ENCODE results near the gene NSMCE1.

Gene NSMCE1, protein sequence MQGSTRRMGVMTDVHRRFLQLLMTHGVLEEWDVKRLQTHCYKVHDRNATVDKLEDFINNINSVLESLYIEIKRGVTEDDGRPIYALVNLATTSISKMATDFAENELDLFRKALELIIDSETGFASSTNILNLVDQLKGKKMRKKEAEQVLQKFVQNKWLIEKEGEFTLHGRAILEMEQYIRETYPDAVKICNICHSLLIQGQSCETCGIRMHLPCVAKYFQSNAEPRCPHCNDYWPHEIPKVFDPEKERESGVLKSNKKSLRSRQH

DNA sequence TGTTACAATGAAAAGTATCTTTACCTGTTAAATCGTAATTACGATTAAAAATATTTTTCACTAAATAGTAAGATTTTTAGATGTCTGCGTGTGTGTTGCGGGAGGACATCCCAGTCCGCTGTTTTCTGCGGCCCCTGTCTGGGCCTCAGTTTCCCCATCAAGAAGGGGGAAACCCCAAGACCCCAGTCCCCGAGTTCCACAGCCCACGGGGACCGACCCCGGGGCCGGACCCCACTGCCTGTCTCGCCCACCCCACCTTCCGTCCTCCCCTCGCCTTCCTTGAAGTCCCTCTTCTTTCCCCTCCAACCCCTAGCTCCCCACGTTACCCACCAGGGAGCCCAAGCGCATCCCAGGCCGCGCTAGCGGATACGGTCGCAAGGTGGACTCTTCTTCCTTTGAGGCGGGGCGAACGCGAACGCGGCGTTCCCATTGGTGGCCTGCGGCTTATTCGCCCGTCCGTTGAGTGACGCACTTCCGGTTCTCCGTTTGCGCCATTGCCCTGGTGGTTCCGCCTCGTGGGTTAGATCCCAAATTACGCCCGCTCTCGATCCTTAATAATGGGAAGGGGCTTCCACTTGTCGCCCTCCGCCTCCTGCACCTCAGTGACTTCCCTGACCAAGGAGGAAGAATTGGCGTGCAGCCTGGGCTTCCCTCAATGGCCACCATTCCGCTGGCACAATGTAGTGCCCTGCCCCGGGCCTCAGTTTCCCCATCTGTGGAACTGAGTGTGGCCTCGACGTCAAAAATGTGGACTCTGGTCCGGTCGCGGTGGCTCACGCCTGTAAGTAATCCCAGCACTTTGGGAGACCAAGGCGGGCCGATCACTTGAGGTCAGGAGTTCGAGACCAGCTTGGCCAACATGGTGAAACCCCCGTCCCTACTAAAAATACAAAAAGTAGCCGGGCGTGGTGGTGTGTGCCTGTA is at the start of gene NSMCE1:
NSMCE1 (minus strand) TSS at position 397 of the 924 bp plus-strand sequence. CDS start 11,202 bp downstream, outside the sequence.
- peak; percentile 90 to 92 for DNase-seq (ENCODE audit: low read depth in 2 of 2, low spot score in 1 of 2)

DNA sequence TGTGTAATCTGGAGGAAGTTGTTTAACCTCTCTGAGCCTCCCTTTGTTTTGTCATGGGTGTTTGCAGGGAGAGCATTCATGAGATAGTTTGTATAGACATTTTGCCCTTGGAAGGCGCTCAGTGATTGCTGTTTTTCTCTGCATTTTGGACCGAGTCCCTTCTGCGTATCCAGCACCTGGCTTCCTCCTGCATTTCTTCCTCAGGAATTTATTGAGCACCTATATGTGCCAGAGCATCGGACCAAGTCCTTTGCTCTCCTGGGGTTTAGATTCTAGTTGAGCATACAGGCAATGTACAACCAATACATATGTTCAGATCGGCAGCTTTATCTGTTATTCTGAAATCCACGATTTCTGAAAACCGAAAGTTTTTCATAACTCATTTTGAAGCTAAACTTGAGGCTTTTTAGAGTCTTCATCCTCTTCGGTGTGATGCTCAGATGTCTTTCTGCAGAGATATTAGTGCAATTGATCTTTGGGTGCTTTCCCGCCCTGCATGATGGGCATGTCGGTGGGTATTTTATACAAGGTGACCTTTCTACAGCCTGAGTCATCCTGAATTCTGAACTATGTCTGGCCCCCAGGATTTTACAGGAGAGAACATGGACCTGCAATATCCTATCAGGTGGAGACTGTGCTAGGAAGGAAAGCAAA is 49.3 kb upstream of the NSMCE1 start:
- DNase-seq (ENCODE audit: low read depth in 2 of 2, low spot score in 1 of 2): no peak

DNA sequence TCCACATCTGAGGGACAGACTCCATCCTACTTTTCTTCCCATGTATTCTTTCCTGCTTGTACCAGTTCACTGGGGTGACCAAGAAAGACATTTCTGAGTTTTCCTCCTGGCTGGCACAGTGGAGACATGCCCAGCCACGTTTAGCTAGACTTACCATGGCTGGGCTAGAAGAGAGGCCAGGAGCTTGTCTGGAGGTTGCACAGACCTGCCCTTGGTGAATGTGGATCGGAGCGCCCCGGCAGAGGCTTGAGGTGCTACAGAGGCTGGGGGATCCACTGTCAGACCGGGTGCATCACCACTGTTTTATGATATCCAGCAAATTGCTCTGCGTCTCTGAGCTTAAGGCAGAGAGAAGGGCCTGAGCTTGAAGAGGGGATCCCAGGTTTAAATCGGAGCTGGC is 48.7 kb upstream of the NSMCE1 start:
- DNase-seq (ENCODE audit: low read depth in 2 of 2, low spot score in 1 of 2): no peak

DNA sequence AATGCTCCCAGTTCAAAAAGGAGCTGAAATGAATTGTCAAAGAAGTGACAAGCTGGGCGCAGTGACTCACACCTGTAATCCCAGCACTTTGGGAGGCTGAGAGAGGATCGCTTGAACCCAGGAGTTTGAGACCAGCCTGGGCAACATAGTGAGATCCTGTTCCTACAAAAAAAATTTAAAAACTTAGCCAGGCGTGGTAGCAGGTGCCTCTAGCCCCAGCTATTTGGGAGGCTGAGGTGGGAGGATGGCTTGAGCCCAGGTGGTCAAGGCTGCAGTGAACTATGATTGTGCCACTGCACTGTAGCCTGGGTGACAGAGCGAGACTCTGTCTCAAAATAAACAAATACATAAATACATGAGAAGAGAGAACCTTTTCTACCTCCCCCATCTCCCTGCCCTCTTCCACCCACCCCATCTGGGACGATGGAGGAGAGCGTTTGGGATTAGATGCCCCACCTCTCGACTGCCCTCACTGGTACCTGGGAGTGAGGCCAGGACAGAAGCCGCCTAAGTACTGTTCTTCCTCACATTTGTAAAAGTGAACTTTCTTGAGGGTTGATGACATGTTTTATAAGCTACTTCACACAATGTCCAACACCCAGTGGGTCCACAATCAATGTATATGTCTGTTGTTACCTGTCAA is 47.6 kb upstream of the NSMCE1 start:
- DNase-seq (ENCODE audit: low read depth in 2 of 2, low spot score in 1 of 2): no peak

DNA sequence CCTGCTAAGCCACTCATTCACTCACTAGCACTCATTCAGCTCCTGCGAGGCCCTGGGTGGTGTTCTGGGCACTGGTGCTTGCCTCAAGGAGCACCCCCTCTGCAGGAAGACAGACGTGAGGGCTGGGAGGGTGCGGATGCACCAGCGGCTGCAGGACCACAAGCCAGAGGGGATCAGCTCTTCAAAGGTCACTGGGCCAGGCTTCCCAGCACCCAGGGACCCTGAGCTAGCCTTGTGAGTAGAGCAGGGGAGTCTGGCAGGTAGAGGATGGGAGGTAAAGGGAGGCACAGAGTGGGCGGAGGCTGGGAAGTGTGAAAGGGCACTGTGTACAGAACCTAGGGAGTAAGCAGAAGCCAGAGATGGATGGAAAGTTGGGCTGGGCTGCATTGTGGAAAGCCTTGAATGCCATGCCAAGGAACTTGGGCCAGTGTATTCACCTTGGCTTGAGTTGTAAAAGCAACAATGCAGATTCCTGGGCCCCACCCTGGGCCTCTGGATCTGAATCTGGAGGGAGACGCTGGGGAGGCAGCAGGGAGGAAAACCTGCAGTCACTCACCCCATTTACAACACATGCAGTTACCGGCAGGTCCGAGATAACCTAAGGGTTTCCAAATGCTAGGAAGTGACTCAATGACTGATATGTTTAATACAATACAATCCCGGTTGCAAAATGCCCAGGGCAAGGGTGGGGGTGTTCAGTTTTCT is 46.9 kb upstream of the NSMCE1 start:
- DNase-seq (ENCODE audit: low read depth in 2 of 2, low spot score in 1 of 2): no peak

DNA sequence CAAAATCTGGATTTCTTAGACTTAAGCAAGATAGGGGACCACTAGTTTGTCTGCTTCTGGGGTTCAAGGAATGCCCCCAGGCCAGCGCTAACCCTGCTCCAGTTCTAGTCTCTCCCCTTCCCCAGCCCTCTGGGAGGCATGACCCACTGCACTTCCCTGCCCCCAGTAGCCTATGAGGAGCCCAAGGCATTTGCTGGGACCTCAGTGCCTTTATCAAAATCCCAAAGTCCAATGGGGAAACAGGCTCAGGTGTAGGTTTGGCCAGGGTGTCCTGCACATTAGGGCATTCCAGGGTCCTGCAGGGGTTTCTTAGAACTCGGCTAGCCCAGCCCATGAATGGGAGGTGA is 46.4 kb upstream of the NSMCE1 start:
- DNase-seq (ENCODE audit: low read depth in 2 of 2, low spot score in 1 of 2): no peak

DNA sequence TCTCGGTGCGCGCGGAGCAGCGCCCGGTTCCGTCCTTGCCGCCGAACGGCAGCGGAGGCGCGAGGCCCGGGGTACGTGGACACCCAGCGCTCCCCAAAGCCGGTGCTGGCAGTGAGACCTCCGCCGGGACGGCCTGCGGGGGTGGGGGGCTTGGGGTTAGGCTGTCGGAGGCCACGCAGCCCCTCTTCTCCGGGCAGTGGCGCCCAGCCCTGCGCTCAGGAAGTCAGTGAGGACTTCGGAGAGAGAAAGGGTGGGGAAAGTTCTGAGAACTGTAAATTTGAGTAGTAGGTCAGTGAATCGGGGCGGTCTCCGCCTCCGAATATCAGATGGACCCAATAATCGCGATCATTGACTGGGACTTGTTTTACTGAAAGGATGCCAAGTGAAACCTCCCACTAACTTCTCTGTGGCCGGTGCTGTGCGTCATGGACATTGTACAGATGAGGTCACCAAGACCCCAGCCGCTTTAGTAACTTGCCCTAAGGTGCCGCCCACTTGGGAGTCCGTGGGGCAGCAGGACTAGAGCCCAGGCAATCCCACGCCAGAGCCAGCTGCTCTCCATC is 45.7 kb upstream of the NSMCE1 start:
- DNase-seq (ENCODE audit: low read depth in 2 of 2, low spot score in 1 of 2): no peak

DNA sequence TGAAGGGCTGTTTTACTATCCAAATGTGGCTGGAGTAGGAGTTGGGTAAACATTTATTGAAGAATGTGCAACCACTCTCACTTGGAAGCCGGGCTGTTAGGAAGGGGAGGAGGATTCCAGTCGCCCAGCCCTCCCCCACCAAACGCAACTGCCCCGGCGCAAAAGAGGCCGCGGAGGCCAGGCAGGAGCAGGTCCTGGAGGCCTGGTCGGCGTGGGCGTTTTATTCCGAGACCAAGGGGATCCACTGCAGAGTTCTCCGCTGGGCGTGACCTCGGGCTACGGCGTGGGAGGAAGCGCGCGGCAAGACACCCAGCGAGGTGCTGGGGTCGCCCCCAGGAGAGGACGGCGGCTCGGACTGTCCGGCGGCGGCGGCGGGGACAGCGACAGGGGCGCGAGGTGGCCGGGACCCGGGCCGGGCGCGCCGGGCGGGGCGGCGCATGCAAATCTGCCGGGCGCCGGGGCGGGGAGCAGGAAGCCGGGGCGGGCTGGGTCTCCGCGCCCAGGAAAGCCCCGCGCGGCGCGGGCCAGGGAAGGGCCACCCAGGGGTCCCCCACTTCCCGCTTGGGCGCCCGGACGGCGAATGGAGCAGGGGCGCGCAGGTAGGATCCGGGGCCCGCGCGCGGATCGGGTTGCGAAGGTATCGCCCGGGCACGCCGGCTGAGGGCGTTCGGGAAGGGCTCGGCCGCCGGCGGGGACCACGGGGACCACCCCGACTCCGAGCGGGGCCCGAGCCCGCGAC is 45.0 kb upstream of the NSMCE1 start, which contains the start of gene IL4R:
IL4R (plus strand) TSS at position 553 of the 739 bp plus-strand sequence. CDS start 26,230 bp downstream, outside the sequence.
- DNase-seq (ENCODE audit: low read depth in 2 of 2, low spot score in 1 of 2): peak; percentile 27 to 40

DNA sequence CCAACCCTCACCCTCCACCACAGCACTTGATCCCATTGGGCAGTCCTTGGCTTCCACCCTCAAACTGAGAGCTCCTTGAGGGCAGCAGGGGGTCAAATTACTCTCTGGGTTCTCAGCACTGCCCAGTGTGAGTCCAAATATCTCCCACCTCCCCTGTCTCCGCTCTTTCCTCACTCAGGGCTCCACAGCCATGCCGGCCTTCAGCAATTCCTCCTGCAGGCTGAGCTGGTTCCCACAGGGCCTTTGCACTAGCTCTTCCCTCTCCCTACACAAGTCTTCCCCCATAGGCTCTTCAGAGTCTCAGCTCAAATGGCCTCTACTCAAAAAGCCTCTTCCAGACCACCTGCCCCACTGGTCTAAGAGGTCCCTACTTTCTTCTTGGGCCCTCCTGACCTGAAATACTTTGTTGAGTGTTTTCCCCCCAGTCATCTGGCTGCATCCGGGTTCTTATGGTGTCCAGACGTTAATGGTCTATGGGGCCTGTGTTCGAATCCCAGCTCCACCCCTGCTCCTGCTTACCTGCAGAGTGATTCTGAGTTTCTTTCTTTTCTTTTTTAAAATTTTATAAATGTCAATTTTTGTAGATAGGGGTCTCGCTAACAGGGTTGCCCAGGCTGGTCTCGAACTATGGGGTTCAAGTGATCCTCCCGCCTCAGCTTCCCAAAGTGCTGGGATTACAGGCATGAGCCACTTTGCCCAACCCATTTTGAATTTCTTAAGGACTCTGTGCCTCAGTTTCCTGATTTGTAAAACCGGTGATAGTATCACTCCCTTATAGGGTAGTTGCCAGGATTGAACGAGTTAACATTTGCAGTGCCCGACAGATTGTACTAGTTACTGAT is 44.2 kb upstream of the NSMCE1 start:
- no peak for DNase-seq (ENCODE audit: low read depth in 2 of 2, low spot score in 1 of 2)

DNA sequence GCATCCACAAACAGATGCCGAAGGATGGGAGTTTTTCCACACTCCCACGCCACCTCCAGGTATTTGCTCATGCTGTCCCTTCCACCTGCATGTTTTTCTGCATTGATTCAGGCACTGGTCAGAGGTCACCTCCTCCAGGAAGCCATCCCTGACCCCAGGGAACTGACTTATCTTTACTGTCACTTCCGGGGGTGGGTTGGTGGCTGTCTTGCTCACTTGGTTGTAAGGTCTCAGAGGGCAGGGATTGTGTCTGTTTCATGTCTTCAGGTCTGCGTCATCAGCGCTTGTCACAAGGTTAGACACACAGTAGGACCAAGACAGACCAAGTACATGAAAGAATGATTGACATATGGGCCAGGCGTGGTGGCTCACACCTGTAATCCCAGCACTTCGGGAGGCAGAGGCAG is 43.3 kb upstream of the NSMCE1 start:
- no peak for DNase-seq (ENCODE audit: low read depth in 2 of 2, low spot score in 1 of 2)

DNA sequence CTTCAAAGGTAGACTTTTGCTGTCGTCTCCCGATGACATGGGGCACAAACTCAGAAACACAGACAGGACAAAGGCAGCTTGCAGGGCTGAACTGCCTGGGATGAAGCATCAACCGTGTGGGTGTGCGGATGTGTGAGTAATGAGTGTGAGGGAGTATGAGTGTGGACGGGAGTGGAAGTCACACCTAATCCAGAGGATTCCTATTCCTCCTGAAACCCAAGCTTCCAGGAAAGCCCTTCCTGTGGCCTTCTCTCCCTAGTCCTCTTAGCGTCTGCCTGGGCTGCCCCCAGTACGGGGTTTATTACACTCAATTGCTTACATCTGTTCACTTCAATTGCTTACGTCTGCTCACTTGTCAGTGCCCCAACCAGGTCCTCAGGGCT is 42.9 kb upstream of the NSMCE1 start:
- DNase-seq (ENCODE audit: low read depth in 2 of 2, low spot score in 1 of 2): no peak

DNA sequence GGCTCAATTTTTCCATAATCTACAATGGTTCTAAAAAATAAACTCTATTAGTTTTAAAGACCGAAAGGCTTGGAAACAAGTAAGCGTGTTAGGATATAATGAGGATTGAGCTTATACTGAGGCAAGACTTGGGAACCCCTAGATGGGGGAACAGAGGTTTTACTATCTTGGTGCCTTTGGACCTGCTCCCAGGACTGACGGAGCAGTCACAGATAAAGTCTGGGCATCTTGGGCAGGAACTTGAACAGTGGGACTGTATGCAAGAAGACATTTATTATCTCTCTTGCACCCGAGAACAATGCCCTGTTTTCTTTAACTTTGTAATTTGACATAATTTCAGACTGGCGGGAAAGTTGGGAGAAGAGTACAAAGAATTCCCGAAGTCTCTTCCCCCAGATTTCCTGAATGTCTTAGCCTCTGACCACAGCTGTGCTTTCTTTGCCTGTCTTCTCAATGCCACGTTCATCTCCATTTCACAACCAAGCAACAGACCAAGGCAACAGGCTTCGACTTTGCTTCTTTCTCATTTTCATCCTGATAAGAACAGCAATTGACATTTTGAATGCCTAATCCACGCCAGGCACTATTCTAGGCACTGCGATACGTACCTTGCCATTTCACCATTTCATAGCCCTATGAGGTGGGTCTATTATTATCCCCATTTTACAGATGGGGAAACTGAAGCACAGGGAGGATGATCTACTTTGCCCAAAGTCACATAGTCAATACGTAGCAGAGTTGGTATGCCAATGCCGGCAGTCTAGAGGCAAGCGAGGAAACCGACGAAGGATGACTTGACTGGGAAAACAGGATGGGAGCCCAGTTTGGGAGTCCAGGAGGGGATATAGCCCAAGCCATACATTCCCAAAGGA is 42.2 kb upstream of the NSMCE1 start:
- DNase-seq (ENCODE audit: low read depth in 2 of 2, low spot score in 1 of 2): no peak

DNA sequence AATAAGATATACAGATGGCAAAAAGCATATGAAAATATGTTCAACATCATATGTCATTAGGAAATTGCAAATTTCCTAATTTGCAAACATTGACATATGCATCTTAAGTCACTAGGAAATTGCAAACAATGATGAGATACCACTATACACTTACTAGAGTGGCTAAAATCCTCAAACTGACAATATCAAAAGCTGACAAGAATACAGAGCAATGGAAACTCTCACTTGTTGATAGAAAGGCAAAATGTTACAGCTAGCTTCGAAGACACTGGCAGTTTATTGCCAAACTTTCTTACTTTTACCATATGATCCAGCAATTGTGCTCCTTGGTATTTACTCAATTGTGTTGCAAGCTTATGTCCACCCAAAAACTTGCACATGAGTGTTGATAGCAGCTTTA is 40.2 kb upstream of the NSMCE1 start:
- no peak for DNase-seq (ENCODE audit: low read depth in 2 of 2, low spot score in 1 of 2)

DNA sequence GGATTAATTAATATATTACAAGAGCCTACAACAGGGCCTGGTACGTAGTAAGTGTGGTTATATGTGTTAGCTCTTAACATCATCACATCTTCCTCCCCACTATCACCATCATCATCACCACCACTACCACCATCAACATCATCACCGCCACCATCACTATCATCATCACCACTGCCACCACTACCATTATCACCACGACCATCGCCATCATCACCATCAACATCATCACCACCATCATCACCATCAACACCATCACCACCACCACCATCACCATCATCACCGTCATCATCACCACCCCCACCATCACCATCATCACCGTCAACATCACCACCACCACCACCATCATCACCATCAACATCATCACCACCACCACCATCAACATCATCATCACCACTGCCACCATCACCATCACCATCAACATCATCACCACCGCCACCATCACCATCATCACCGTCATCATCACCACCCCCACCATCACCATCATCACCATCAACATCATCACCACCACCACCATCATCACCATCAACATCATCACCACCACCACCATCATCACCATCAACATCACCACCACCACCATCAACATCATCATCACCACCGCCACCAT is 37.4 kb upstream of the NSMCE1 start:
- DNase-seq (ENCODE audit: low read depth in 2 of 2, low spot score in 1 of 2): no peak

DNA sequence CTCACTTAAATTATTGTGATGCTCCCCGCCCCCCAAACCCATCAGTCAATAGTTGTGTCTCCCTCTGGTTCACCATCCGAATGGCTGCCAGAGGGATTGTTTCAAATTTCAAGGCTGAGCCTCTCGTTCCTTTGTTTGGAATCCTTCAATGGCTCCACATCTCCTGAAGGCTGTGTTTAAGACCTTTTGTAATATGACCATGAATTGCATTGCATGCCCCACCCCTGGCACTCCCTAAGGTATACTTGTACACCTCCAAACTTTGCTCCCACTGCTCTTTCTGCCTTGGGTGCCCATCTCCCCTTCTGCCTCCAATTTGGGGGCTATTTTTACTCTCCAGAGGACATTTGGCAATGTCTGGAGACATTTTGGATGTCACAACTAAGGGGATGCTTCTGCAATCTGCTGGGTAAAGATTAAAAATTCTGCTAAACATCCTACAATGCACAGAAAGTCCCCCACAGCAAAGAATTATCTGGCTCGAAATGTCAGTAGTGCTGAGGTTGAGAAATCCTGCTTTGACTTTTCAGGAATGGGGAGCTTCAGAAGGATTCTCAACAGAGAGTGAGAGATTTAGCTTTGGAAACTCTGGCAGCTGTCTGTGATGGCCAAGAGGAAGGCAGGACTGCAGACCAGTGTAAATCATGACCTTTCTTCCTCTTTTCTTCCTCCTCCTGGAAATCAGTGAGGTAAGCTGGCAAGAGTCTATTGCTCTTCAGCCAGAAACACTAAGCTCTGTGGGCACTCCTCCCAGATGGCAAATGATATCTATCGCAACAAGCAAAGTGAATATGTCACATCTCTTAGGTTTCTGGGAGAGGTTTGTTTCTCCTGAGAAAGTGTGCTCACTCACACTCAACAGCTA is 36.5 kb upstream of the NSMCE1 start:
- DNase-seq (ENCODE audit: low read depth in 2 of 2, low spot score in 1 of 2): no peak

DNA sequence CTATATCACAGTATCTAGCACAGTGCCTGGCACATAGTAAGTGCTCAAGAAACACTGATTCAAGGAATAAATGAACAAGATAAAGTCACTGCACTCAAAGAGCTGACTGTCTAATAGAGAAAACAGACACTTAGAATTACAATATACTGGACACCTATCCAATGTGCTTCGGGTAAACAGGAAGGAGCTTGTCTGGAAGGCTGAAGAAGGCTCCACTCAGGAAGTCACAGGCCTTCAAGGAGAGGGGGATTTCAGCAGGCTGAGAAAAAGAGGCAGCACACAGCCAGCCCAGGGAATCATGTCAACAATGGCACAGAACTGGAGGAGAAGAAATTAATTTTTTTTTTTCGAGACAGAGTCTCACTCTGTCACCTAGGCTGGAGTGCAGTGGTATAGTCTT is 35.5 kb upstream of the NSMCE1 start:
- no peak for DNase-seq (ENCODE audit: low read depth in 2 of 2, low spot score in 1 of 2)
